Transverse colon (tissue), 4 donors: ENCODE data around the gene RPS6KC1. TPM values are rescaled to one million over a fixed set of nuclear protein-coding genes. Genes with fewer than 3 reads are reported as not detected.

ENCODE experiments used
- DNase-seq: peaks from one replicate; pipeline ENCODE4 v3.0.0-alpha.2; 2019
- H3K27ac ChIP-seq, 4 donors: fragments of 200-600 bp; sonication (generic); 2 replicates each; pipeline ENCODE4 v1.5.1; 2016 to 2018; ENCODE audit warnings: inconsistent platforms in 4 of 4
- H3K27me3 ChIP-seq: fragments of 200-600 bp; sonication (generic); 2 replicates; pipeline ENCODE4 v1.5.1; 2017; ENCODE audit warnings: inconsistent platforms
- H3K36me3 ChIP-seq, 4 donors: fragments of 200-600 bp; sonication (generic); 2 replicates each; pipeline ENCODE4 v1.5.1; 2017 to 2019; ENCODE audit warnings: inconsistent platforms in 4 of 4
- H3K4me1 ChIP-seq, 4 donors: fragments of 200-600 bp; sonication (generic); 2 replicates each; pipeline ENCODE4 v1.5.1; 2017 to 2020; ENCODE audit warnings: inconsistent platforms in 4 of 4
- H3K4me3 ChIP-seq, 4 donors: fragments of 200-600 bp; sonication (generic); 1 replicate in 1 of 4; 2 replicates in 3 of 4; pipeline versions ENCODE4 v1.5.1 to v1.6.1; 2017 to 2019; ENCODE audit warnings: inconsistent platforms in 4 of 4
- H3K9me3 ChIP-seq, 2 donors: fragments of 200-600 bp; sonication (generic); 2 replicates each; pipeline ENCODE4 v1.5.1; 2017 to 2019; ENCODE audit warnings: inconsistent platforms in 2 of 2
- EP300 ChIP-seq: sonication (generic); formaldehyde crosslinking; IDR thresholded peaks from one replicate; pipeline ENCODE4 v1.6.1; 2017; ENCODE audit warnings: antibody characterized with exemption, low read depth
- POLR2A ChIP-seq: fragments of 450-650 bp; IDR thresholded peaks from one replicate; pipeline ENCODE4 v1.6.1; 2016; ENCODE audit warnings: antibody characterized with exemption, mild to moderate bottlenecking, moderate library complexity
- POLR2AphosphoS5 ChIP-seq, 3 donors: sonication (generic); formaldehyde crosslinking; IDR thresholded peaks; one replicate each; pipeline ENCODE4 v1.6.1; 2016; ENCODE audit warnings: antibody characterized with exemption in 3 of 3
- WGBS, 2 donors: methylation state at CpG; one replicate each; pipeline ENCODE4 v1.1.5; 2018; ENCODE audit warnings: low coverage in 1 of 2; 5-methylcytosine and 5-hydroxymethylcytosine counted together
- in situ Hi-C, 4 donors: fragments of 200-750 bp; cut with MboI; loops; one replicate each; pipeline versions ENCODE4 v1.15.0 to v1.15.1; 2017; ENCODE audit warnings: low sequenced_read_pairs in 3 of 4, low pct_ligation_motif_present in 1 of 4, low pct_unique_long_range_greater_than_20kb in 1 of 4
- intact Hi-C: fragments of 100-400 bp; cut with DNase I; formaldehyde crosslinking; loops from one replicate; pipeline ENCODE4 v1.15.1; 2023; ENCODE audit warnings: low total_unique reads
- total RNA-seq, 4 donors: library from RNA; depleted of rRNA; stranded (reverse); fragments of >200 nt; gene quantifications; one replicate each; pipeline ENCODE4 v1.1.0, GENCODE V29; 2016
- TF ChIP-seq, protein P1 (sequence below), 5 experiments: fragments of 200-600 bp in 3 of 5; fragments of 450-650 bp in 2 of 5; sonication (generic) in 3 of 5; IDR thresholded peaks; 1 replicate in 2 of 5; 2 replicates in 3 of 5; pipeline ENCODE4 v1.5.1; 2016 to 2017; ENCODE audit warnings: antibody characterized with exemption in 5 of 5, inconsistent platforms in 3 of 5, mild to moderate bottlenecking in 2 of 5, moderate library complexity in 1 of 5

RPS6KC1 gene
- total RNA-seq, 4 donors from 2014 or later, result 11.5 to 20.3 (median 14.0) TPM

DNA sequence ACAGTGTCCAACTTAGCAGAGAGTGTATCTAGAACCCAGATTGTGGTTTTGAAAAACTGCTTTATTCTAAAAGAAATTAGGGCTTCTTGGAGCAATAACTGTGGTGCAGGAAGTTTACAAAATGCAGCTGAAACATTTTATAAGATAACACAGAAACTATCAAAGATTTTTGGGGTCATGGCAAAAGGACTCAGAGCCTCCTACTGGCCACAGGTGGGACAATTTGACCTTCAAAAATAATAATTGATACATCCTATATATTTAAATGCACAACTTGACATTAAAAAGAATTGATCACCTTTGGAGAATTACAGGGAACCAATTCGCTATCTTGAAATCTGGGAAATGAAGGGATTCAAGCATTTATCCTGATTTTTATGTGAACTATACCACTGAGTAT, 235.2 kb downstream of the RPS6KC1 start:
- in situ Hi-C loops, result no loop called here
- no peaks in the 10 kb centered on the region for H3K9me3 ChIP-seq
- H3K4me1 ChIP-seq, result no peaks in the 10 kb centered on the region
- H3K36me3 ChIP-seq, result no peaks in the 10 kb centered on the region
- no peak overlapping the region for H3K27ac ChIP-seq
- no peak overlapping the region for H3K4me3 ChIP-seq
- DNase-seq, result no peak
- 92 to 95% methylated on average over 1 of the region's 1 CpG for WGBS, 2 donors
- H3K27me3 ChIP-seq, result no peaks in the 10 kb centered on the region
- intact Hi-C loops, result no loop called here
- no peak for TF ChIP-seq POLR2A
- TF ChIP-seq, protein P1, sequence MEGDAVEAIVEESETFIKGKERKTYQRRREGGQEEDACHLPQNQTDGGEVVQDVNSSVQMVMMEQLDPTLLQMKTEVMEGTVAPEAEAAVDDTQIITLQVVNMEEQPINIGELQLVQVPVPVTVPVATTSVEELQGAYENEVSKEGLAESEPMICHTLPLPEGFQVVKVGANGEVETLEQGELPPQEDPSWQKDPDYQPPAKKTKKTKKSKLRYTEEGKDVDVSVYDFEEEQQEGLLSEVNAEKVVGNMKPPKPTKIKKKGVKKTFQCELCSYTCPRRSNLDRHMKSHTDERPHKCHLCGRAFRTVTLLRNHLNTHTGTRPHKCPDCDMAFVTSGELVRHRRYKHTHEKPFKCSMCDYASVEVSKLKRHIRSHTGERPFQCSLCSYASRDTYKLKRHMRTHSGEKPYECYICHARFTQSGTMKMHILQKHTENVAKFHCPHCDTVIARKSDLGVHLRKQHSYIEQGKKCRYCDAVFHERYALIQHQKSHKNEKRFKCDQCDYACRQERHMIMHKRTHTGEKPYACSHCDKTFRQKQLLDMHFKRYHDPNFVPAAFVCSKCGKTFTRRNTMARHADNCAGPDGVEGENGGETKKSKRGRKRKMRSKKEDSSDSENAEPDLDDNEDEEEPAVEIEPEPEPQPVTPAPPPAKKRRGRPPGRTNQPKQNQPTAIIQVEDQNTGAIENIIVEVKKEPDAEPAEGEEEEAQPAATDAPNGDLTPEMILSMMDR (IDR thresholded peaks at IDR 0.05), result peak in 1 of 5 experiments; percentile 12

DNA sequence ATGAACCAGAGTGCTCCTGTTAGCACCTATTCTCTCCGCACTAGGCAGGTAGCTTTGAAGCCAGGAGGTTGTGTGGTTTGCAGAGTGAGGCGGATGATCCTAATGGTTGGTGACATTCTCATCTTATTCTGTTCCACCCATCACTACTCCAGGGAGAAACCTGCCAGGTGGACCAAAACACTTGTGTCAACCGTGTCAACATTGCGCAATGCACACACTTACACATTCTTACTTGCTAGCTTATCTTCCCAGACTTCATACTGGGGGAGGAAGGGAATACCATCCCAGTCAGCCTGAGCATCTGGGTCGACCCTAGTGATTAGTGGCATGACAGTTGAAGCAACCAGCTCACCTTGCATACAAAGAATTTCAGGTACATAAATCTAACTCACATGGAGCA, 236.9 kb downstream of the RPS6KC1 start:
- 88% methylated on average over 5 of the region's 5 CpGs; no CpG with 5 or more reads in 1 of the 2 donors for WGBS, 2 donors
- DNase-seq, result no peak
- Histone ChIP-seq H3K9me3 (no peaks in the 10 kb centered on the region), H3K27me3 (no peaks in the 10 kb centered on the region), H3K4me1 (no peaks in the 10 kb centered on the region), H3K27ac (no peak overlapping the region), H3K4me3 (no peak overlapping the region), H3K36me3 (no peaks in the 10 kb centered on the region)
- intact Hi-C loops (no loop called here), in situ Hi-C loops (no loop called here)
- no peak for TF ChIP-seq POLR2A

DNA sequence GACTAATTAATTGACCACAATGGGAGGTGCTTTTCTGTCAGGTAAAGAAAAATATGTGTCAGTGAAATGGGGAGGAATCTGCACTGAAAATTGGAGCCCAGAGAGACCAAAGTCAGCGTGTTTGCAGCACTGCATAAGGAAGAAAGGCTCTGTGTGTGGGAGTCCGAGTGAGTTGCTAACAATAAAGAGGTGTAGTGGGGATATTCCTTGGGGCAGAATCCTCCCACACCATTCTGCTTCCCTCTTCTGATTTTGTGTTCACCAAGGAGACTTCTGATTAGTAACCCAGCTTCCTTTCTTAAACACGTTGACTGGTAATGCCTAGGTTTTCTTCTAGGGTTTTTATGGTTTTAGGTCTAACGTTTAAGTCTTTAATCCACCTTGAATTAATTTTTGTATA, 240.5 kb downstream of the RPS6KC1 start:
- no peaks in the 10 kb centered on the region for H3K27me3 ChIP-seq
- no peaks in the 10 kb centered on the region for H3K4me1 ChIP-seq
- no peaks in the 10 kb centered on the region for H3K36me3 ChIP-seq
- H3K4me3 ChIP-seq, result no peak overlapping the region
- TF ChIP-seq POLR2A (no peak), EP300 (no peak), POLR2AphosphoS5 (IDR thresholded peaks at IDR 0.05) (no peak)
- TF ChIP-seq, protein P1 (IDR thresholded peaks at IDR 0.05), result no peak
- no peaks in the 10 kb centered on the region for H3K9me3 ChIP-seq
- H3K27ac ChIP-seq, result no peak overlapping the region
- in situ Hi-C loops (no loop called here), intact Hi-C loops (no loop called here)
- no peak for DNase-seq
- WGBS, 2 donors, result 65 to 81% methylated on average over 4 of the region's 4 CpGs

DNA sequence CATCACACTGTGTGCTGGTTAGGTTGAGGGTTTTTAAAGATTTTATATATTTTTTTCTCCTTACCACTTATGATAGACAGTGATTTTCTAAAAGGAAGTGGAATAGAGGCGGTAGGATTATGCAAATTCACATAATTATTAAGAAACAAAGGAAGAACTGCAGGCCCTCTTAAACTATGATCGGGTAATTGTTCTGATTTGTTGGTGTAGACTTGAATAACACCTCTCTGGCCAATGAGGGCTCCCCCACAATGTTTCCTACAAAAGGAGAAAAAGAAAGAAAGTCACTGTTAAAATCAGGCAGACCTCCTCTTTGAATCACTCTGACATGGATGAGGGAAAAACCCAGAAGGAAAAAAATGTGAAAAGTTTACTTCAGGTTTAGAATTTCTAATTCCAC, 241.6 kb downstream of the RPS6KC1 start:
- H3K36me3 ChIP-seq, result no peaks in the 10 kb centered on the region
- H3K4me1 ChIP-seq, result no peaks in the 10 kb centered on the region
- no peaks in the 10 kb centered on the region for H3K9me3 ChIP-seq
- TF ChIP-seq, protein P1 (IDR thresholded peaks at IDR 0.05), result no peak
- TF ChIP-seq EP300, result no peak
- 79 to 89% methylated on average over 2 of the region's 2 CpGs for WGBS, 2 donors
- H3K4me3 ChIP-seq, result no peak overlapping the region
- intact Hi-C loops, result no loop called here
- no peak overlapping the region for H3K27ac ChIP-seq
- DNase-seq, result no peak
- in situ Hi-C loops, result no loop called here
- no peaks in the 10 kb centered on the region for H3K27me3 ChIP-seq

DNA sequence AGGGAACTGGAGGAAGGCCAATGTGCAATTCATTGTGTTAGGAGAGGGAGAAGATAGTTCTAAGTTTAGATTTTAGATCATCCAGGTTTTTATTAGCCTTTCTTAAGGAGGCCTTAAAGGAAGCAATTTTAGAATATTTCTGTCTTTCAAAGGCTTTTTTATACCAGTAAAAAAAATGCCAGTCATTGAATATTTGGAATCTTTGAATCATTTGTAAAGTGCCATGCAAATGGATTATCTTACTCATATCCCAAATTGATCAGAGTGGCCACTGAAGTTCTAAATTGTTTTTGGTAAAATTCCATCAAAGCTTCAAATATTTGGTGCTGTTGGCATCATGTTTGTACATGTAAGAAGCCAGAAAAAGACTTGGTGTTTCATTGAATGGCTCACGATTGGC, 244.8 kb downstream of the RPS6KC1 start:
- H3K27me3 ChIP-seq, result no peaks in the 10 kb centered on the region
- DNase-seq, result no peak
- intact Hi-C loops (no loop called here), in situ Hi-C loops (no loop called here)
- H3K9me3 ChIP-seq, result no peaks in the 10 kb centered on the region
- no peak overlapping the region for H3K27ac ChIP-seq
- H3K4me1 ChIP-seq, result no peaks in the 10 kb centered on the region
- WGBS, 2 donors, result 100% methylated on average over 1 of the region's 1 CpG
- TF ChIP-seq EP300, result no peak
- TF ChIP-seq POLR2AphosphoS5 (IDR thresholded peaks at IDR 0.05), result no peak
- no peak for TF ChIP-seq POLR2A
- TF ChIP-seq, protein P1 (IDR thresholded peaks at IDR 0.05), result no peak
- no peaks in the 10 kb centered on the region for H3K36me3 ChIP-seq
- no peak overlapping the region for H3K4me3 ChIP-seq
